K562 (cell line): Measurements from ENCODE around the gene TOR1B. TPM values are rescaled to one million over a fixed set of nuclear protein-coding genes. Genes with fewer than 3 reads are reported as not detected.
A peak's percentile ranks its signal among the peaks of the same experiment; 100 is the strongest.

Source experiments
- ATF7 ChIP-seq: fragments of 450-650 bp; IDR thresholded peaks from 2 replicates; pipeline ENCODE4 v1.7.1; 2014; ENCODE audit warnings: mild to moderate bottlenecking, moderate library complexity
- BCL6 ChIP-seq: fragments of 250-450 bp; sonication (Bioruptor Pico); IDR thresholded peaks from 2 replicates; pipeline ENCODE4 v1.4.0; 2020
- BRF1 ChIP-seq: IDR thresholded peaks from 3 replicates; pipeline ENCODE4 v1.6.1; 2011; ENCODE audit warnings: borderline replicate concordance, mild to moderate bottlenecking; ENCODE audit not compliant: insufficient read length; ENCODE audit errors: extremely low read depth
- FOXA1 ChIP-seq: fragments of 450-650 bp; IDR thresholded peaks from 2 replicates; pipeline ENCODE4 v1.6.1; 2016; ENCODE audit warnings: mild to moderate bottlenecking, borderline replicate concordance
- FOXP4 ChIP-seq: sonication (generic); formaldehyde crosslinking; IDR thresholded peaks from 2 replicates; pipeline ENCODE4 v1.8.0; 2022; ENCODE audit warnings: mild to moderate bottlenecking, missing genetic modification reagents, borderline replicate concordance
- KAT2B ChIP-seq: IDR thresholded peaks from one replicate; pipeline ENCODE4 v1.6.1; 2012; ENCODE audit warnings: low read depth, mild to moderate bottlenecking, control low read depth, inconsistent platforms, low read length, moderate library complexity
- KLF16 ChIP-seq: IDR thresholded peaks from 2 replicates; pipeline ENCODE4 v1.6.1; 2016; ENCODE audit warnings: antibody characterized with exemption
- LEF1 ChIP-seq: fragments of 450-650 bp; IDR thresholded peaks from 2 replicates; pipeline ENCODE4 v1.6.1; 2016; ENCODE audit warnings: mild to moderate bottlenecking
- MCM2 ChIP-seq: fragments of 450-650 bp; IDR thresholded peaks from 2 replicates; pipeline ENCODE4 v1.6.1; 2017; ENCODE audit warnings: low read depth, mild to moderate bottlenecking
- NFXL1 ChIP-seq: fragments of 450-650 bp; formaldehyde crosslinking; IDR thresholded peaks from 2 replicates; pipeline ENCODE4 v1.4.0; 2021; ENCODE audit warnings: mild to moderate bottlenecking
- RBM14 ChIP-seq: fragments of 200-400 bp; formaldehyde crosslinking; IDR thresholded peaks from 2 replicates; pipeline ENCODE4 v1.6.1; 2018; ENCODE audit warnings: low read depth, mild to moderate bottlenecking, low read length, moderate library complexity, borderline replicate concordance; ENCODE audit not compliant: insufficient read depth
- SIN3B ChIP-seq: fragments of 450-650 bp; IDR thresholded peaks from 2 replicates; pipeline ENCODE4 v1.6.1; 2017; ENCODE audit warnings: low read depth, mild to moderate bottlenecking, moderate library complexity
- SRSF7 ChIP-seq: fragments of 200-400 bp; formaldehyde crosslinking; optimal IDR thresholded peaks from 2 replicates; pipeline ENCODE3; 2017; ENCODE audit warnings: mild to moderate bottlenecking, low read depth, low read length
- THAP7 ChIP-seq: fragments of 250-450 bp; sonication (Bioruptor Pico); IDR thresholded peaks from 2 replicates; pipeline ENCODE4 v1.5.0; 2021
- U2AF1 ChIP-seq: fragments of 200-400 bp; formaldehyde crosslinking; optimal IDR thresholded peaks from 2 replicates; pipeline ENCODE3; 2017; ENCODE audit warnings: mild to moderate bottlenecking, low read depth, low read length, moderate library complexity
- ZNF197 ChIP-seq: fragments of 200-800 bp; sonication (Bioruptor generic); IDR thresholded peaks from 2 replicates; pipeline ENCODE4 v1.6.1; 2016; ENCODE audit warnings: low read depth, missing genetic modification characterization, missing compliant biosample characterization
- ZNF224 ChIP-seq: sonication (generic); formaldehyde crosslinking; IDR thresholded peaks from 2 replicates; pipeline ENCODE4 v1.8.0; 2022; ENCODE audit warnings: mild to moderate bottlenecking, missing genetic modification reagents
- ZNF445 ChIP-seq: fragments of 250-450 bp; sonication (Bioruptor Pico); IDR thresholded peaks from 2 replicates; pipeline ENCODE4 v1.4.0; 2020; ENCODE audit warnings: low read depth, mild to moderate bottlenecking, moderate library complexity
- ZNF76 ChIP-seq: fragments of 250-450 bp; sonication (Bioruptor Pico); IDR thresholded peaks from 2 replicates; pipeline ENCODE4 v1.4.0; 2020; ENCODE audit warnings: mild to moderate bottlenecking, moderate library complexity, borderline replicate concordance
- polyA plus RNA-seq, 8 experiments: library from polyadenylated mRNA; depleted of rRNA in 4 of 8; stranded (reverse) in 5 of 8; unstranded in 3 of 8; fragments of >200 nt; fragmentation: Nextera tagmentation in 2 of 8; fragmentation: Illumina TruSeq in 1 of 8; extraction: Ambion mirVana in 2 of 8; extraction: Trizol in 1 of 8; gene quantifications; 2 replicates each; pipeline versions ENCODE4 v1.2.1 to v1.2.3, GENCODE V29; 2011 to 2014; ENCODE audit warnings: inconsistent platforms in 1 of 8, missing spikeins in 1 of 8
- total RNA-seq, 7 experiments: library from RNA; depleted of rRNA in 6 of 7; stranded (reverse); fragments of >200 nt in 6 of 7; fragmentation: Illumina TruSeq in 2 of 7; extraction: Trizol in 2 of 7; gene quantifications; 2 replicates each; pipeline versions ENCODE4 v1.2.1 to v1.2.3, GENCODE V29; 2011 to 2021; ENCODE audit warnings: low replicate concordance in 1 of 7
- TF ChIP-seq, protein P1 (sequence below): fragments of 450-650 bp; IDR thresholded peaks from 2 replicates; pipeline ENCODE4 v1.6.1; 2016
- TF ChIP-seq, protein P2 (sequence below): sonication (generic); formaldehyde crosslinking; IDR thresholded peaks from 2 replicates; pipeline ENCODE4 v1.8.1; 2023; ENCODE audit warnings: mild to moderate bottlenecking, missing genetic modification reagents
- TF ChIP-seq, protein P3 (sequence below): fragments of 250-450 bp; sonication (Bioruptor Pico); IDR thresholded peaks from 2 replicates; pipeline ENCODE4 v1.8.0; 2021; ENCODE audit warnings: borderline replicate concordance, mild to moderate bottlenecking, moderate library complexity; ENCODE audit not compliant: poor library complexity, severe bottlenecking

The TOR1B gene
- total and polyA plus RNA-seq, 9 of the 15 experiments (the other 6 are each of a cell fraction or from before 2014, with no cell fraction given) = 4.2 to 36.5 (median 24.6) TPM

- no peak for TF ChIP-seq ZNF197 (CRISPR knock-in tag)
- TF ChIP-seq RBM14 = no peak
- no peak for TF ChIP-seq LEF1
- no peak for TF ChIP-seq KAT2B
- no peak for TF ChIP-seq FOXA1
- no peak for TF ChIP-seq ZNF445 (CRISPR knock-in tag)
- no peak for TF ChIP-seq SIN3B
- TF ChIP-seq U2AF1 = peak; percentile 81
- TF ChIP-seq, protein P1, sequence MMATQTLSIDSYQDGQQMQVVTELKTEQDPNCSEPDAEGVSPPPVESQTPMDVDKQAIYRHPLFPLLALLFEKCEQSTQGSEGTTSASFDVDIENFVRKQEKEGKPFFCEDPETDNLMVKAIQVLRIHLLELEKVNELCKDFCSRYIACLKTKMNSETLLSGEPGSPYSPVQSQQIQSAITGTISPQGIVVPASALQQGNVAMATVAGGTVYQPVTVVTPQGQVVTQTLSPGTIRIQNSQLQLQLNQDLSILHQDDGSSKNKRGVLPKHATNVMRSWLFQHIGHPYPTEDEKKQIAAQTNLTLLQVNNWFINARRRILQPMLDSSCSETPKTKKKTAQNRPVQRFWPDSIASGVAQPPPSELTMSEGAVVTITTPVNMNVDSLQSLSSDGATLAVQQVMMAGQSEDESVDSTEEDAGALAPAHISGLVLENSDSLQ = peak; percentile 99
- TF ChIP-seq BCL6 (CRISPR knock-in tag) = no peak
- TF ChIP-seq BRF1 = no peak
- TF ChIP-seq FOXP4 (CRISPR knock-in tag) = no peak
- TF ChIP-seq, protein P2, sequence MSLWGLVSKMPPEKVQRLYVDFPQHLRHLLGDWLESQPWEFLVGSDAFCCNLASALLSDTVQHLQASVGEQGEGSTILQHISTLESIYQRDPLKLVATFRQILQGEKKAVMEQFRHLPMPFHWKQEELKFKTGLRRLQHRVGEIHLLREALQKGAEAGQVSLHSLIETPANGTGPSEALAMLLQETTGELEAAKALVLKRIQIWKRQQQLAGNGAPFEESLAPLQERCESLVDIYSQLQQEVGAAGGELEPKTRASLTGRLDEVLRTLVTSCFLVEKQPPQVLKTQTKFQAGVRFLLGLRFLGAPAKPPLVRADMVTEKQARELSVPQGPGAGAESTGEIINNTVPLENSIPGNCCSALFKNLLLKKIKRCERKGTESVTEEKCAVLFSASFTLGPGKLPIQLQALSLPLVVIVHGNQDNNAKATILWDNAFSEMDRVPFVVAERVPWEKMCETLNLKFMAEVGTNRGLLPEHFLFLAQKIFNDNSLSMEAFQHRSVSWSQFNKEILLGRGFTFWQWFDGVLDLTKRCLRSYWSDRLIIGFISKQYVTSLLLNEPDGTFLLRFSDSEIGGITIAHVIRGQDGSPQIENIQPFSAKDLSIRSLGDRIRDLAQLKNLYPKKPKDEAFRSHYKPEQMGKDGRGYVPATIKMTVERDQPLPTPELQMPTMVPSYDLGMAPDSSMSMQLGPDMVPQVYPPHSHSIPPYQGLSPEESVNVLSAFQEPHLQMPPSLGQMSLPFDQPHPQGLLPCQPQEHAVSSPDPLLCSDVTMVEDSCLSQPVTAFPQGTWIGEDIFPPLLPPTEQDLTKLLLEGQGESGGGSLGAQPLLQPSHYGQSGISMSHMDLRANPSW (CRISPR knock-in tag) = no peak
- no peak for TF ChIP-seq SRSF7
- TF ChIP-seq, protein P3, sequence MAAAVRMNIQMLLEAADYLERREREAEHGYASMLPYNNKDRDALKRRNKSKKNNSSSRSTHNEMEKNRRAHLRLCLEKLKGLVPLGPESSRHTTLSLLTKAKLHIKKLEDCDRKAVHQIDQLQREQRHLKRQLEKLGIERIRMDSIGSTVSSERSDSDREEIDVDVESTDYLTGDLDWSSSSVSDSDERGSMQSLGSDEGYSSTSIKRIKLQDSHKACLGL (CRISPR knock-in tag) = peak; percentile 88
- TF ChIP-seq ATF7 = peak; percentile 89
- no peak for TF ChIP-seq THAP7
- TF ChIP-seq ZNF76 = 0 out of 2 replicates have a peak, but pooled peaks have one; percentile 30
- 0 out of 2 replicates have a peak, but pooled peaks have one; percentile 24 for TF ChIP-seq ZNF224 (CRISPR knock-in tag)
- TF ChIP-seq MCM2 = no peak
- no peak for TF ChIP-seq KLF16
- TF ChIP-seq NFXL1 = no peak
Measured at GRCh38 chr9:129835128-129835859, 32.3 kb downstream of the TOR1B start, which contains the start of the genes C9orf78 and USP20 (continued).
